Endothelial cell of umbilical vein (primary cell): ENCODE data around the gene ME3. TPM values are rescaled to one million over a fixed set of nuclear protein-coding genes. Genes with fewer than 3 reads are reported as not detected.

Experiments
- BruUV-seq: library from RNA; stranded (reverse); fragments of 400-500 nt; replicated peaks from 2 replicates; lab custom pipeline; 2021; lab: Mats Ljungman, UMichigan
- CTCF ChIA-PET: fragments of 300-600, 350-600 bp; sonication (Branson Sonifier 250); formaldehyde crosslinking; loops from one replicate; lab custom pipeline; 2021; ENCODE audit warnings: antibody characterized with exemption, inconsistent platforms; lab: Charles Lee
- POLR2A ChIA-PET: fragments of 300-600, 350-600 bp; sonication (Branson Sonifier 250); formaldehyde crosslinking; loops from one replicate; lab custom pipeline; 2021; ENCODE audit warnings: antibody characterized with exemption, inconsistent platforms; lab: Charles Lee
- DNase-seq: peaks from one replicate; pipeline ENCODE4 v3.0.0-alpha.2; 2011; ENCODE audit warnings: low read depth, low spot score
- FAIRE-seq: peaks from 2 replicates; lab custom pipeline; 2011; peaks lifted over from hg19 to GRCh38; lab: Jason Lieb, UNC
- H2AFZ ChIP-seq: 2 replicates; pipeline ENCODE4 v1.6.0; 2012; ENCODE audit warnings: low read depth, low read length, control low read depth, inconsistent platforms
- H3K27ac ChIP-seq: 2 replicates; pipeline ENCODE4 v1.5.1; 2011; ENCODE audit warnings: low read depth, mild to moderate bottlenecking, control low read depth, low read length, moderate library complexity; ENCODE audit not compliant: insufficient read depth
- H3K27me3 ChIP-seq, 2 experiments: 2 replicates each; pipeline versions ENCODE4 v1.6.0 to v1.6.1; 2011; ENCODE audit warnings: low read length in 2 of 2, mixed read lengths in 1 of 2; ENCODE audit not compliant: control insufficient read depth in 2 of 2, insufficient read depth in 2 of 2
- H3K36me3 ChIP-seq, 2 experiments: 2 replicates in 1 of 2; 3 replicates in 1 of 2; pipeline ENCODE4 v1.5.1; 2011; ENCODE audit warnings: low read length in 2 of 2, mild to moderate bottlenecking in 1 of 2, moderate library complexity in 1 of 2; ENCODE audit not compliant: control insufficient read depth in 2 of 2, insufficient read depth in 2 of 2; ENCODE audit errors: extremely low read depth in 1 of 2
- H3K4me1 ChIP-seq: 3 replicates; pipeline ENCODE4 v1.5.1; 2011; ENCODE audit warnings: mild to moderate bottlenecking, low read length; ENCODE audit not compliant: control insufficient read depth, insufficient read depth; ENCODE audit errors: extremely low read depth
- H3K4me2 ChIP-seq: 2 replicates; pipeline ENCODE4 v1.6.1; 2011; ENCODE audit warnings: low read length, control low read depth, mixed read lengths; ENCODE audit not compliant: insufficient read depth
- H3K4me3 ChIP-seq, 3 experiments: fragments of 200-600 bp in 1 of 3; sonication (generic), shearing (Covaris generic) in 1 of 3; replicated peaks in 1 of 3; 2 replicates each; pipeline ENCODE4 v1.5.1; 2011 to 2016; ENCODE audit warnings: control low read depth in 3 of 3, low read length in 3 of 3, mild to moderate bottlenecking in 2 of 3, inconsistent platforms in 1 of 3, low read depth in 1 of 3, moderate library complexity in 1 of 3; ENCODE audit not compliant: insufficient read depth in 1 of 3
- H3K79me2 ChIP-seq: 2 replicates; pipeline ENCODE4 v1.6.0; 2012; ENCODE audit warnings: low read length, inconsistent platforms; ENCODE audit not compliant: control insufficient read depth, insufficient read depth
- H3K9ac ChIP-seq: replicated peaks from 2 replicates; pipeline ENCODE3; 2011; ENCODE audit warnings: low read length, control low read depth; ENCODE audit not compliant: insufficient read depth; ENCODE audit errors: extremely low read depth
- H3K9me1 ChIP-seq: replicated peaks from 3 replicates; pipeline ENCODE4 v1.6.0; 2011; ENCODE audit warnings: mild to moderate bottlenecking, low read length; ENCODE audit not compliant: control insufficient read depth, insufficient read depth; ENCODE audit errors: extremely low read depth
- H3K9me3 ChIP-seq: replicated peaks from 2 replicates; pipeline ENCODE4 v1.5.1; 2012; ENCODE audit warnings: low read length, inconsistent platforms; ENCODE audit not compliant: control insufficient read depth, insufficient read depth
- H4K20me1 ChIP-seq: replicated peaks from 2 replicates; pipeline ENCODE3; 2011; ENCODE audit warnings: mild to moderate bottlenecking, low read length; ENCODE audit not compliant: control insufficient read depth, insufficient read depth; ENCODE audit errors: extremely low read depth
- EZH2 ChIP-seq: IDR thresholded peaks from 2 replicates; pipeline ENCODE4 v1.6.1; 2012; ENCODE audit warnings: borderline replicate concordance, low read depth, mild to moderate bottlenecking, moderate library complexity, low read length, inconsistent platforms; ENCODE audit not compliant: severe bottlenecking
- FOS ChIP-seq: IDR thresholded peaks from 2 replicates; pipeline ENCODE4 v1.6.1; 2011; ENCODE audit warnings: mild to moderate bottlenecking, low read length, moderate library complexity, borderline replicate concordance; ENCODE audit not compliant: insufficient read depth
- GATA2 ChIP-seq: IDR thresholded peaks from 2 replicates; pipeline ENCODE4 v1.7.0; 2011; ENCODE audit warnings: low read depth, mild to moderate bottlenecking, moderate library complexity, mixed read lengths, low read length; ENCODE audit not compliant: insufficient read length, insufficient read depth
- JUN ChIP-seq: IDR thresholded peaks from 2 replicates; pipeline ENCODE4 v1.6.1; 2011; ENCODE audit warnings: borderline replicate concordance, low read depth; ENCODE audit not compliant: insufficient read length, insufficient read depth
- MYC ChIP-seq: IDR thresholded peaks from one replicate; pipeline ENCODE4 v1.6.1; 2011; ENCODE audit warnings: mild to moderate bottlenecking, low read depth, low read length
- POLR2A ChIP-seq: IDR thresholded peaks from 2 replicates; pipeline ENCODE4 v1.6.1; 2012; ENCODE audit warnings: low read depth, mild to moderate bottlenecking, control low read depth, low read length
- POLR2AphosphoS5 ChIP-seq: IDR thresholded peaks from 2 replicates; pipeline ENCODE4 v1.6.1; 2012; ENCODE audit warnings: low read depth, mild to moderate bottlenecking, control low read depth, low read length, moderate library complexity; ENCODE audit not compliant: insufficient read depth
- dilution Hi-C: fragments of 300-500 bp; cut with MboI; formaldehyde crosslinking; loops from one replicate; pipeline ENCODE4 v1.15.0; 2019; ENCODE audit warnings: low sequenced_read_pairs; ENCODE audit not compliant: extremely low pct_ligation_motif_present
- intact Hi-C: fragments of 100-400 bp; cut with micrococcal nuclease; formaldehyde crosslinking; loops from one replicate; pipeline ENCODE4 v1.10.0; 2022
- polyA plus RNA-seq, 4 experiments: library from polyadenylated mRNA; depleted of rRNA in 3 of 4; stranded (reverse) in 3 of 4; unstranded in 1 of 4; fragments of >200 nt; gene quantifications; 2 replicates each; pipeline versions ENCODE4 v1.2.1 to v1.2.3, GENCODE V29; 2011 to 2012; ENCODE audit warnings: missing spikeins in 1 of 4
- total RNA-seq: library from RNA; stranded (reverse); gene quantifications from 2 replicates; pipeline ENCODE4 v1.2.3, GENCODE V29; 2021
- TF ChIP-seq, protein P1 (sequence below), 2 donors: IDR thresholded peaks; 1 replicate in 1 of 2; 2 replicates in 1 of 2; pipeline ENCODE4 v1.5.1; 2011; ENCODE audit warnings: low read length in 2 of 2, mild to moderate bottlenecking in 2 of 2, moderate library complexity in 2 of 2, control low read depth in 1 of 2, inconsistent platforms in 1 of 2, low read depth in 1 of 2; ENCODE audit not compliant: insufficient read depth in 1 of 2; ENCODE audit errors: extremely low read depth in 1 of 2
- TF ChIP-seq, protein P2 (sequence below): IDR thresholded peaks from 2 replicates; pipeline ENCODE4 v1.6.1; 2011; ENCODE audit not compliant: insufficient read depth, insufficient read length

ME3 gene
- total and polyA plus RNA-seq, 2 donors (not counting 3 experiments of a cell fraction or from before 2014, with no cell fraction given) = 26.9 to 30.4 TPM

DNA sequence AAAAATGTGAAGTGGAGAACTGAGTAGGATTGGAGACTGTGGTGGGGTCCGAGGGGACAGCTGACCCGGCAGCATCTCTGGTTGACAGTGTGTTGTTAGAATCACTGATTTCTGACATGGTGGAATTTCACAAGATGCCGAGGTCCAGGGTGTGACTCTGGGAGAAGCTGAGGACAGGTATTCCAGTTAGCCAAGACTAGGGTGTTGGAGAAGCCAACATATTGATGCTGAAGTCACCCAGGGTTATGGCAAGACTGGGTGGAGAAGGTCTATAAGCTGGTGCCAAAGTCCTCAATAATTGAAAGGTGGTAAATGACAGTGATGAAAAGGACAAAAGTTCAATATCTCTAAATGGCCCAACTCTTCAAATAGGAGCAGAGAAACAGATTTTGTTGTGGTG lies 86.1 kb downstream of the ME3 start:
- Histone ChIP-seq H3K4me2 (no peak overlapping the region), H3K4me3 (no peak overlapping the region), H3K9ac (no peak overlapping the region), H3K79me2 (no peaks in the 10 kb centered on the region), H3K4me1 (peaks cover 21% of the 10 kb centered on the region), H3K9me1 (no peaks in the 10 kb centered on the region), H3K27me3 (no peaks in the 10 kb centered on the region), H3K9me3 (no peaks in the 10 kb centered on the region), H4K20me1 (no peaks in the 10 kb centered on the region), H2AFZ (no peak overlapping the region), H3K36me3 (no peaks in the 10 kb centered on the region), H3K27ac (no peak overlapping the region)
- BruUV-seq = no TSS peak
- ChIA-PET POLR2A (no interaction called here), CTCF (interaction anchor here (1.2 kb wide), 1 partner anchor 22 kb away, joined by 5 read pairs; no protein-coding TSS in a partner anchor)
- DNase-seq = no peak
- TF ChIP-seq, protein P1, sequence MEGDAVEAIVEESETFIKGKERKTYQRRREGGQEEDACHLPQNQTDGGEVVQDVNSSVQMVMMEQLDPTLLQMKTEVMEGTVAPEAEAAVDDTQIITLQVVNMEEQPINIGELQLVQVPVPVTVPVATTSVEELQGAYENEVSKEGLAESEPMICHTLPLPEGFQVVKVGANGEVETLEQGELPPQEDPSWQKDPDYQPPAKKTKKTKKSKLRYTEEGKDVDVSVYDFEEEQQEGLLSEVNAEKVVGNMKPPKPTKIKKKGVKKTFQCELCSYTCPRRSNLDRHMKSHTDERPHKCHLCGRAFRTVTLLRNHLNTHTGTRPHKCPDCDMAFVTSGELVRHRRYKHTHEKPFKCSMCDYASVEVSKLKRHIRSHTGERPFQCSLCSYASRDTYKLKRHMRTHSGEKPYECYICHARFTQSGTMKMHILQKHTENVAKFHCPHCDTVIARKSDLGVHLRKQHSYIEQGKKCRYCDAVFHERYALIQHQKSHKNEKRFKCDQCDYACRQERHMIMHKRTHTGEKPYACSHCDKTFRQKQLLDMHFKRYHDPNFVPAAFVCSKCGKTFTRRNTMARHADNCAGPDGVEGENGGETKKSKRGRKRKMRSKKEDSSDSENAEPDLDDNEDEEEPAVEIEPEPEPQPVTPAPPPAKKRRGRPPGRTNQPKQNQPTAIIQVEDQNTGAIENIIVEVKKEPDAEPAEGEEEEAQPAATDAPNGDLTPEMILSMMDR (IDR thresholded peaks at IDR 0.05; ENCODE audit: extremely low read depth in 1 of 2, insufficient read depth in 1 of 2, low read depth in 1 of 2, low read length in 2 of 2) = no peak
- no peak for TF ChIP-seq GATA2
- TF ChIP-seq MYC = no peak
- TF ChIP-seq POLR2A = no peak
- TF ChIP-seq, protein P2, sequence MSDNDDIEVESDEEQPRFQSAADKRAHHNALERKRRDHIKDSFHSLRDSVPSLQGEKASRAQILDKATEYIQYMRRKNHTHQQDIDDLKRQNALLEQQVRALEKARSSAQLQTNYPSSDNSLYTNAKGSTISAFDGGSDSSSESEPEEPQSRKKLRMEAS = no peak
- TF ChIP-seq FOS = no peak
- dilution Hi-C loops = loop anchor here (25.0 kb wide), 1 partner anchor 99 kb away; no protein-coding TSS in a partner anchor
- intact Hi-C loops = no loop called here
- no peak for FAIRE-seq

DNA sequence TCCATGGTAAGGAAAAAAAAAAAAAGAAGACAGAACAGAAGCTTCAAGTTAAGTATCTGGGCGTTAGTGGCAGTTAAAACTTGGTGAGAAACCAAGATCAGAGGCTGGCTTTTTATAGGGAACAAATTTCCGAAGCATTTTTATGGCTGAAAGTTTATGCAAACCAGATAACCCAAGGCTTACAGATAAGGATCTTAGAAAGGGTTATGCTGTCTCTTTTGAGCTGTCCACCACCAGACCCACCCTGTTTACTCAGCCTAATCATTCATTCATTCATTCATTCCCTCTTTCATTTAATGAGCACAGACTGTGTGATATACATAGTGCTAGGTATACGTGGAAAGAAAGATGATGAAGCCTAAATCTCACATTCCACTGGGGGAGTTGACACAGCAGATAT lies 89.5 kb downstream of the ME3 start:
- Histone ChIP-seq H3K9ac (no peak overlapping the region), H3K27ac (no peak overlapping the region), H3K4me1 (peaks cover 29% of the 10 kb centered on the region), H3K9me3 (no peaks in the 10 kb centered on the region), H3K79me2 (no peaks in the 10 kb centered on the region), H3K4me3 (no peak overlapping the region), H3K9me1 (no peaks in the 10 kb centered on the region), H3K4me2 (no peak overlapping the region), H2AFZ (no peak overlapping the region), H4K20me1 (no peaks in the 10 kb centered on the region), H3K36me3 (no peaks in the 10 kb centered on the region), H3K27me3 (no peaks in the 10 kb centered on the region)
- dilution Hi-C loops (loop anchor here (25.0 kb wide), 1 partner anchor 96 kb away; no protein-coding TSS in a partner anchor), intact Hi-C loops (no loop called here)
- BruUV-seq = no TSS peak
- POLR2A ChIA-PET = no interaction called here
- DNase-seq (no peak), FAIRE-seq (no peak)
- TF ChIP-seq FOS (no peak), POLR2AphosphoS5 (no peak), POLR2A (no peak), GATA2 (no peak), JUN (no peak), EZH2 (no peak), MYC (no peak)
- TF ChIP-seq, protein P2 = no peak
- TF ChIP-seq, protein P1 (IDR thresholded peaks at IDR 0.05; ENCODE audit: extremely low read depth in 1 of 2, insufficient read depth in 1 of 2, low read depth in 1 of 2, low read length in 2 of 2) = no peak
- CTCF ChIA-PET = no interaction called here
